Body of pancreas (tissue), 4 donors: ENCODE measurements around the gene GOLGA6A. TPM values are rescaled to one million over a fixed set of nuclear protein-coding genes. Genes with fewer than 3 reads are reported as not detected.

Source experiments
- ATAC-seq: fragments of 150-250 bp; one replicate; pipeline ENCODE4 v1.9.1; 2016
- DNase-seq, 4 donors: peaks; one replicate each; pipeline ENCODE4 v3.0.0-alpha.2; 2019
- H3K27ac ChIP-seq, 4 donors: fragments of 200-600 bp; sonication (generic); 1 replicate in 3 of 4; 2 replicates in 1 of 4; pipeline versions ENCODE4 v1.5.1 to v1.6.1; 2016 to 2019; ENCODE audit warnings: mild to moderate bottlenecking in 1 of 4, mixed read lengths in 1 of 4, moderate library complexity in 1 of 4
- H3K27me3 ChIP-seq, 2 donors: fragments of 200-600 bp; sonication (generic); one replicate each; pipeline ENCODE4 v1.6.0; 2016; ENCODE audit warnings: mild to moderate bottlenecking in 1 of 2
- H3K36me3 ChIP-seq, 2 donors: fragments of 200-600 bp; sonication (generic); replicated peaks in 1 of 2; 2 replicates each; pipeline ENCODE4 v1.5.1; 2016; ENCODE audit warnings: low read depth in 2 of 2; ENCODE audit not compliant: insufficient read depth in 1 of 2
- H3K4me1 ChIP-seq: fragments of 200-600 bp; sonication (generic); one replicate; pipeline ENCODE4 v1.6.0; 2016
- H3K4me3 ChIP-seq, 2 donors: fragments of 200-600 bp; sonication (generic); 1 replicate in 1 of 2; 2 replicates in 1 of 2; pipeline ENCODE4 v1.5.1; 2016 to 2019
- H3K9me3 ChIP-seq, 3 donors: fragments of 200-600 bp; sonication (generic); 1 replicate in 2 of 3; 2 replicates in 1 of 3; pipeline ENCODE4 v1.5.1; 2016
- POLR2A ChIP-seq, 3 donors: fragments of 450-650 bp; IDR thresholded peaks; one replicate each; pipeline ENCODE4 v1.6.1; 2016; ENCODE audit warnings: antibody characterized with exemption in 3 of 3, mild to moderate bottlenecking in 2 of 3
- WGBS, 2 donors: methylation state at CpG; one replicate each; pipeline ENCODE4 v1.1.5; 2017; 5-methylcytosine and 5-hydroxymethylcytosine counted together
- intact Hi-C: fragments of 100-400 bp; cut with DNase I; formaldehyde crosslinking; loops from one replicate; pipeline ENCODE4 v1.15.1; 2023
- total RNA-seq, 2 donors: library from RNA; depleted of rRNA; stranded (reverse); fragments of >200 nt; gene quantifications; one replicate each; pipeline ENCODE4 v1.1.0, GENCODE V29; 2016
- TF ChIP-seq, protein P1 (sequence below), 7 experiments: fragments of 450-650 bp in 4 of 7; fragments of 200-600 bp in 3 of 7; sonication (generic) in 3 of 7; IDR thresholded peaks; one replicate each; pipeline ENCODE4 v1.5.1; 2016 to 2019; ENCODE audit warnings: antibody characterized with exemption in 7 of 7

GOLGA6A gene
- total RNA-seq, 2 donors from 2014 or later = not detected

DNA sequence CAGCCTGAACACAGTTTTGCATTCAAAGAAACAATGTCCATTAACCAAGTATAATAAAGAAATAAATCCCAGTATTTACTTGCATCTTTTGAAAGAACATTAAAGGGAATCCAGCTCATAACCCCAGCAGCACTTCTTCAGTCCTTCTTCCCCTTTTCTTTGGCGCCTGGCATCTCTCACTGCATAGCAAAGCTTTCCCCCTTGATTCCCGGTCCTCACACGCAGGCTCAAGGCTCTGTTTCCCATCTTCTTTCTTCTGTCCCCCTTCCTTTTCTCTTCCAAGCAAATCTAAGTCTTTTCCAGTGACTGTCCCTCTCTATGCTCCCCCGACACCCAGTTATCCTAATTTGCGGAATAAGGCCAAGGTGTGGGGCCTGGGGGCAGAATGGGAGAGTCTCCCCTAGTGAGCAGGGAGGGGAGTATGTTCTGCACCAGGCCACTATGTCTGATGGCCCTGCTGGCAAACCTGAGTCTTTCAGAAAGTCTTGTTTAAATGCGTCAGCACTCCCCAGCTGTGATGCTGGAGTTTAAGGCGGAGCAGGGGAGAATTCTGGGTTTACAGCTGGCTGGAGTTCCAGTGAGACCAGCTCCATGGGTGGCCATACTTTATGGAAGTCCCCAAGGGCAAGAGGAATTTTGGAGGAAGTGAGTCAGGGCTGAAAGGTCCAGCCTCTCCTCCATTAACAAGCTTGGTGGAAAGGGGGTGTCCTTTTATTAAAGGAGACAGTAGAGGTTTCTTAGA, 42.1 kb downstream of the GOLGA6A start:
- Histone ChIP-seq H3K9me3 (no peaks in the 10 kb centered on the region), H3K27me3 (no peaks in the 10 kb centered on the region), H3K27ac (peak overlapping the region in 2 of 4 donors; percentile 48 to 56), H3K4me1 (no peaks in the 10 kb centered on the region), H3K4me3 (no peak overlapping the region), H3K36me3 (peaks cover 0 to 2% of the 10 kb centered on the region in 2 donors)
- intact Hi-C loops = no loop called here
- ATAC-seq (peak; percentile 58), DNase-seq (peak in 3 of 4 donors; percentile 29 to 56 (median 47))
- TF ChIP-seq, protein P1, sequence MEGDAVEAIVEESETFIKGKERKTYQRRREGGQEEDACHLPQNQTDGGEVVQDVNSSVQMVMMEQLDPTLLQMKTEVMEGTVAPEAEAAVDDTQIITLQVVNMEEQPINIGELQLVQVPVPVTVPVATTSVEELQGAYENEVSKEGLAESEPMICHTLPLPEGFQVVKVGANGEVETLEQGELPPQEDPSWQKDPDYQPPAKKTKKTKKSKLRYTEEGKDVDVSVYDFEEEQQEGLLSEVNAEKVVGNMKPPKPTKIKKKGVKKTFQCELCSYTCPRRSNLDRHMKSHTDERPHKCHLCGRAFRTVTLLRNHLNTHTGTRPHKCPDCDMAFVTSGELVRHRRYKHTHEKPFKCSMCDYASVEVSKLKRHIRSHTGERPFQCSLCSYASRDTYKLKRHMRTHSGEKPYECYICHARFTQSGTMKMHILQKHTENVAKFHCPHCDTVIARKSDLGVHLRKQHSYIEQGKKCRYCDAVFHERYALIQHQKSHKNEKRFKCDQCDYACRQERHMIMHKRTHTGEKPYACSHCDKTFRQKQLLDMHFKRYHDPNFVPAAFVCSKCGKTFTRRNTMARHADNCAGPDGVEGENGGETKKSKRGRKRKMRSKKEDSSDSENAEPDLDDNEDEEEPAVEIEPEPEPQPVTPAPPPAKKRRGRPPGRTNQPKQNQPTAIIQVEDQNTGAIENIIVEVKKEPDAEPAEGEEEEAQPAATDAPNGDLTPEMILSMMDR (IDR thresholded peaks at IDR 0.05) = no peak
- TF ChIP-seq POLR2A (IDR thresholded peaks at IDR 0.05) = no peak
- 79 to 87% methylated on average over 7 of the region's 7 CpGs for WGBS, 2 donors

DNA sequence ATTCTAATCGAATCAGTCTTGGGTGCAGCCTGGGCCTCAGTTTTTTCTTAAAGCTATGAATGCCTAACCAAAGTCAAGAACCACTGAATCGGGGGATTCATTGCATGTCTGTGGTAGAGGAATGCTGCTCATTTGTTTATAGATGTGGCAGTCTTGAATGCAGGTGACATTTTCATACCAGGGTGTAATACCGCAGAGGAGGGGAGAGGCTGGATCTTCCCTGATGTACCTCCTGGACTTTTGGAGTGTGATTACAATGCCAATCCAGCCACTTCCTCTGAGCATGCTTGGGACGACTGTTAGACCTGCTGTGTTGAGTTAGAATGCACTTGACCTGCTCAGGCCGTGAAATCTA, 42.7 kb downstream of the GOLGA6A start:
- Histone ChIP-seq H3K9me3 (no peaks in the 10 kb centered on the region), H3K36me3 (peaks cover 0 to 4% of the 10 kb centered on the region in 2 donors), H3K27me3 (no peaks in the 10 kb centered on the region), H3K27ac (peak overlapping the region in 2 of 4 donors; percentile 46 to 56), H3K4me1 (no peaks in the 10 kb centered on the region), H3K4me3 (no peak overlapping the region)
- ATAC-seq = no peak
- 64 to 70% methylated on average over 5 of the region's 5 CpGs for WGBS, 2 donors
- no peak for TF ChIP-seq POLR2A (IDR thresholded peaks at IDR 0.05)
- TF ChIP-seq, protein P1 (IDR thresholded peaks at IDR 0.05) = no peak
- intact Hi-C loops = no loop called here
- DNase-seq = no peak

DNA sequence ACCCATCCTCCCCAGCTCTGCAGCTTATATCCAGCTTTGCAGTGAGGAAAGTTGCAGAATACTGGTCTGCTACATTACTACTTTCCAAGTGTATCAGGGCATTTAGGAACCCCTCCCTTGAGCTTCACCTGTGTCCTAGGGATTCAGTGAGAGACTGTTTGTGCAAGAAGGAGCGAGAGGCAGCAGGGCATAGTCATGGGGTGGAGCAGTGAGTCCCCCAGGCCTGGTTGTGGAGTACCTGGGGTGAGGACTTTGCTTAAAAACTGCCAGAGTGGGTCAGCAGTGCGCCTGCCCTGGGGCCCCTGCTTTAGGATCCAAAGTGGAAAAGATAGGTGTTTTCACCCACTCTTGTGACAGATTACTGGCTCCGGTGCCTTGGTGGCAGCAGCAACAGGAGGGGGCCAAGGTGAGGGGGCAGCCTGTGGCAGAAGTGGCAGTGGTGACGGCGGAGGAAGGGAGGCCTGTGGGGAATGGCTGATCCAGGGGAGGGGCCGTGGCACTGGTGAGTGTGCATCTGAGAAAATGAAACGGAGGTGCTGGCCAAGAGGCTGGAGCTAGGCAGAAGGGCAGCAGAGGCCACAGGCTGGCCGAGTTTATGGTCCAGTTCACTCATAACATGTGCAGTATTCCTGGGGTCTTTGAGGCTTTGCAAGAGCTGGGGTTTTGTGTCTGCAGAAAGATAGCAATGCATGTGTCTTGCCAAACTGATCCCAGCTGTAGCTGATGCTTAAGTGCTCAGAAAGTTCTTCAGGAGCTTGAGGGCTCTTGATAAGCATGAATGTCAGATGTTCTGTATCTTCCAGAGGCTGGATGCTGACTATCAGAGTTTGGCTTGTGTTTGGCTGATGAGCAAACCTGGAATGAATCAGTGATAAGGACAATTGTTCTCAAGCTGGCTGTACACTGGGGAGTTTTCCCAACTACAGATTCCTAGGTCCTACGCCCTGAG, 43.4 kb downstream of the GOLGA6A start:
- peaks cover 0 to 9% of the 10 kb centered on the region in 2 donors for H3K36me3 ChIP-seq

DNA sequence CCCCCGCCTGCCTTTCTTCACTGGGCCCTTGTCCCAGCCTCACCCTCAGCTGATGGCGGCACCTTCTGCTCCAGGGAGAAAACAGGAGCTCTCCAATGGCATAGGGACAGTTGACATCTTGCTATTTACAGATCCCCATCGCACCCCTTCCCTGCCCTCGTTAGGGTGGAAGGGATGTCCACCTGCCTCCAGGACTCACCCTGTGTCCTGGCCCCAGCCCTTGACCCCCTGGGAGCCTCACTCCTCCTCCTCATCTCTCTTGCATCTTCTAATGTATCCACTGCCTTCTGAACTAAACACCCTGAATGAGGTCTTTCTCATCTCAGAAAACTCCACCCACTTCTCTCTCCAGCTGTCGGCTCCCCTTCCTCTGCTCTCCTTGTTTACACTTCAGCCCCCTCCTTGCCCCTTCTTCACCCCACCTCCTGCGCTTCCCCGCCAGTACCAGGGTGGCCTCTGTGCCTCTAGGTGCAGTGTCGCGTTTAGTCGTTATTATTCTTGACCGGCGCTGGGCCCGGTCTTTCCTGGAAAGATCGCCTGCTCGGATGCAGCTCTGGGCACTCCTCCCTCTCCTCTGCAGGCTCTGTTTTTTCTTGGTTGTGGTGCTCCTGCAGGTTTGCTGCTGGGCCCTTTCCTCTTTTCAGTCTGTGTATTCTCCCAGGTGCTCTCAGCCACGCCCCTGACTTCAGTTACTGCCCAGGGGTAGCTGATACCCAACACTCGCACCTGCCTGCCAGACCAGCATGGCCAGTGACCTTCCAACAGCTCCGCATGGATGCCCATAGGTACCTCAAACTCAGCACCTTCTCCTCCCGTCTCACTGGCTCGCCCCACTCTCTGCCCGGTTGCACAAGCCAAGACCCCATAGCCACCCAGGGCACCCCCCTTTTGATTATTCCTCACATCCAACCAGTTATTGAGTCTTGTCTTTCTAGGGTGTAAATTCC, 44.9 kb downstream of the GOLGA6A start:
- Histone ChIP-seq H3K4me1 (no peaks in the 10 kb centered on the region), H3K9me3 (no peaks in the 10 kb centered on the region), H3K36me3 (peaks cover 0 to 11% of the 10 kb centered on the region in 2 donors), H3K27me3 (no peaks in the 10 kb centered on the region), H3K4me3 (no peak overlapping the region), H3K27ac (no peak overlapping the region)
- TF ChIP-seq POLR2A (IDR thresholded peaks at IDR 0.05) = no peak
- TF ChIP-seq, protein P1 (IDR thresholded peaks at IDR 0.05) = peak in 1 of 7 experiments; percentile 1
- WGBS, 2 donors = 83% methylated on average over 21 of the region's 21 CpGs
- intact Hi-C loops = no loop called here
- DNase-seq = no peak
- ATAC-seq = no peak

More for the DNA sequence above, 43.4 kb downstream of the GOLGA6A start:
- Histone ChIP-seq H3K4me3 (no peak overlapping the region), H3K27me3 (no peaks in the 10 kb centered on the region), H3K9me3 (no peaks in the 10 kb centered on the region), H3K4me1 (no peaks in the 10 kb centered on the region), H3K27ac (peak overlapping the region in 1 of 4 donors; percentile 56)
- DNase-seq (no peak), ATAC-seq (peak; percentile 26)
- 74 to 88% methylated on average over 9 of the region's 9 CpGs for WGBS, 2 donors
- intact Hi-C loops = no loop called here
- TF ChIP-seq POLR2A (IDR thresholded peaks at IDR 0.05) = no peak
- TF ChIP-seq, protein P1 (IDR thresholded peaks at IDR 0.05) = no peak
